Smooth muscle cell of the coronary artery (primary cell): Measurements from ENCODE around the gene TMEM222. TPM values are rescaled to one million over a fixed set of nuclear protein-coding genes. Genes with fewer than 3 reads are reported as not detected.

ENCODE experiments used
- total RNA-seq: library from RNA; depleted of rRNA; stranded (reverse); fragments of >200 nt; gene quantifications from 2 replicates; pipeline ENCODE4 v1.2.3, GENCODE V29; 2014; ENCODE audit warnings: low replicate concordance

Gene TMEM222
- 22.9 and 23.6 TPM in 2 replicates for total RNA-seq

GRCh38 chr1:27321813-27322568, at the start of gene TMEM222:
Gene TMEM222, plus strand, starts transcription at chr1:27322163. Its CDS starts 35 bp downstream, at chr1:27322198.

DNA sequence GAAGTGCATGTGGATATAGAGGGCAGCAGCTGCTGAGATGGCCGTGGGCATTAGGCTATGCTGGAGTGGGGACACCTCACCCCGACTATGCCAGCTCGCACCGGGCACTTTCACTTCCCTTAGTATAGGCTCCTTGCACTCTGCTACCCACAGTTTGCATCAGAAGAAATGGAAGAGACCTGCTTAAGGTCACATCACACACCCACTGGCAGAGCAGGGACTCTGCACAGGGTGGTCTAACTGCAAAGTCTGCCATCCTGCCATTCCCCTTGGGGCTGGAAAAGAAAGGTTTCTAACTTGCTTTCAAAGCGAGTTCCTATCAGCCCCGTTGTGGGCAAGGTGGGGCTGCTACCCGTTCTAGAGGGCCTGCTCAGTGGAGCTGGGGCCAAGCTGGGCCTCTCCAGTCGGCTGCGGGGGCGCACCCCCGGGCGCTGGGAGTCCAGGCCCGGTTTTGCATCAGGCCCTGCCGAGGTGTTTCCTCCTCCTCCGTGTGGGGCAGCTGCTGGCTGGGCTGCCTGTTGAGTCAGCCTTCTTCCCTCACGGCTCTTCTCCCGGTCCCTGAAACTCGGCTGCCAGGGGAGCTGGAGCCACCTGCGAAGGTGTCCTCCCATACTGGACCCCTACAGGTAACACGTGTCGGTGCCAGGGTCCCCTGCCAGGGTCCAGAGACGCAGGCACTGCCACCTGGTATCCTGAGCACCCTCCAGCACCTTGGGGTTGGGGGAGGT, 19.7 kb downstream of the TMEM222 start, which contains the start of gene SYTL1:
SYTL1 (plus strand) TSS at position 498 of the 728 bp plus-strand sequence. CDS start 3,313 bp downstream, outside the sequence.

DNA sequence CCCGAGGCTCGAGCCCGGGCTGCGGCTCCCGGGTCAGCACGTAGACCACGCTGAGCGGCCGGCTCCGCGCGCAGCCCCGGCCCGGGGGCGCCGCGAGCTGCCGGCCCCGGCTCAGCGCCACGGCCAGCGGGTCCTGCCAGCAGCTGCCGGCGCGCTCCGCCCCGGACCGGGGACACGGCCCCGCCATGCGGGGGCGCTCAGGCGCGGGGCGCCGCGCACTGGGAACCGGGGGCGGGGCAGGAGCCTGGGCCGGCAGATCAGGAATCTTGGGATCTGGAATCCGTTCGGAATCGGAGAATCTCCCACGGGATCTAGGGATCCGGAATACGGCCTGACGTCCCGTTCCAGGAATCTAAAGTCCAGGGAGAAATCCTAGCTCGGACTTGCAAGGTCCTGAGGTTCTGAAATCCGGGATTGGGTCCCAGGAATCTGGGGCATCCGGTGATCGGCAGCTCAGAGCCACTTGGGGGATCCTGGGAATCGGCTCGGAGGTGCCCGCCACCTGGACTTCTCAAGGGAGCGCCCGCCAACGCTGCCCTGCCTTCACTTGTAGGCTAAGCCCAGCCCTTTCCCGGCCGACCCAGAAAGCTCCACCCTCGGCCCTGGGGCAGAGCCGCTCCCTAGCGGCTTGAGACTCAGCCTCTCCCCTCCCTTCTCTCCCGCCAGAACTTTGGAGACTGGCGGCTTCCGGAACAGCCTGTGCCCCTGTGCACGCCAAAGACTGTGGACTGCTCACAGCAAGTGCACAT, 44.6 kb downstream of the TMEM222 start, which contains the start of gene MAP3K6:
MAP3K6 (minus strand) TSS at position 551 of the 749 bp plus-strand sequence; CDS start at position 187, 364 bp downstream.

GRCh38 chr1:27374362-27375086, 52.6 kb downstream of the TMEM222 start, which contains the start of gene FCN3:
Gene FCN3, minus strand, starts transcription at chr1:27374824. Its CDS starts 6 bp downstream, at chr1:27374818.

GRCh38 chr1:27383039-27383605, 61.2 kb downstream of the TMEM222 start, which contains the start of gene CD164L2:
Gene CD164L2, minus strand, starts transcription at chr1:27383333. Its CDS starts 94 bp downstream, at chr1:27383239.

Other genes with a start within 250 kb of the TMEM222 start
- 1.5 and 3.2 TPM in 2 replicates for gene SLC9A1, start 167.0 kb upstream of the TMEM222 start, total RNA-seq
- gene WDTC1, start 87.5 kb upstream of the TMEM222 start, total RNA-seq = 18.2 and 18.6 TPM in 2 replicates
- gene SYTL1, start 19.9 kb downstream of the TMEM222 start, total RNA-seq = 0.08 TPM in 1 of 2 replicates, not detected in the other
- gene MAP3K6, start 44.8 kb downstream of the TMEM222 start, total RNA-seq = 10.8 and 16.3 TPM in 2 replicates
- not detected in 2 replicates for gene FCN3, start 52.7 kb downstream of the TMEM222 start, total RNA-seq
- not detected in 2 replicates for gene CD164L2, start 61.2 kb downstream of the TMEM222 start, total RNA-seq
- under 0.01 and 0.30 TPM in 2 replicates for gene GPR3, start 70.5 kb downstream of the TMEM222 start, total RNA-seq
- gene WASF2, start 168.0 kb downstream of the TMEM222 start, total RNA-seq = 9.5 and 13.8 TPM in 2 replicates